K562 (cell line): ENCODE measurements around the gene PAQR4. TPM values are rescaled to one million over a fixed set of nuclear protein-coding genes. Genes with fewer than 3 reads are reported as not detected.

ENCODE experiments used
- ARNT ChIP-seq, 2 experiments: fragments of 450-650 bp; IDR thresholded peaks; 2 replicates each; pipeline ENCODE4 v1.6.1; 2016; ENCODE audit warnings: mild to moderate bottlenecking in 1 of 2
- ATF2 ChIP-seq: sonication (generic); formaldehyde crosslinking; IDR thresholded peaks from 2 replicates; pipeline ENCODE4 v1.8.1; 2022; ENCODE audit warnings: missing genetic modification reagents
- CBFB ChIP-seq: sonication (generic); formaldehyde crosslinking; IDR thresholded peaks from 2 replicates; pipeline ENCODE4 v1.4.0; 2020; ENCODE audit warnings: mild to moderate bottlenecking, missing genetic modification reagents
- CCAR2 ChIP-seq: fragments of 200-400 bp; formaldehyde crosslinking; IDR thresholded peaks from 2 replicates; pipeline ENCODE4 v1.6.1; 2017; ENCODE audit warnings: mild to moderate bottlenecking, low read depth, low read length
- CREB5 ChIP-seq: fragments of 250-450 bp; sonication (Bioruptor Pico); IDR thresholded peaks from 2 replicates; pipeline ENCODE4 v1.5.0; 2020; ENCODE audit warnings: mild to moderate bottlenecking
- KLF10 ChIP-seq: fragments of 250-450 bp; sonication (Bioruptor Pico); IDR thresholded peaks from 2 replicates; pipeline ENCODE4 v1.6.1; 2021; ENCODE audit warnings: matching md5 sums
- MAFG ChIP-seq: fragments of 450-650 bp; conservative IDR thresholded peaks from 2 replicates; pipeline ENCODE4 v1.6.1; 2016; ENCODE audit warnings: missing genetic modification characterization, missing compliant biosample characterization
- MGA ChIP-seq: fragments of 450-650 bp; IDR thresholded peaks from 2 replicates; pipeline ENCODE4 v1.6.1; 2016; ENCODE audit warnings: mild to moderate bottlenecking, moderate library complexity
- MLX ChIP-seq, 2 experiments: fragments of 450-650 bp in 1 of 2; sonication (generic) in 1 of 2; formaldehyde crosslinking; conservative IDR thresholded peaks; 2 replicates each; pipeline versions ENCODE4 v1.4.0 to v1.8.1; 2020 to 2022; ENCODE audit warnings: mild to moderate bottlenecking in 1 of 2, missing genetic modification reagents in 1 of 2
- PHB2 ChIP-seq: fragments of 450-650 bp; IDR thresholded peaks from 2 replicates; pipeline ENCODE4 v1.6.1; 2017; ENCODE audit warnings: low read depth
- POLR2AphosphoS2 ChIP-seq: IDR thresholded peaks from 2 replicates; pipeline ENCODE4 v1.6.1; 2012; ENCODE audit warnings: low read length, improper control_type of control experiment
- SMC3 ChIP-seq: conservative IDR thresholded peaks from 2 replicates; pipeline ENCODE4 v1.6.1; 2011; ENCODE audit warnings: low read depth, low read length, improper control_type of control experiment; ENCODE audit not compliant: insufficient read depth
- U2AF1 ChIP-seq: fragments of 200-400 bp; formaldehyde crosslinking; optimal IDR thresholded peaks from 2 replicates; pipeline ENCODE3; 2017; ENCODE audit warnings: mild to moderate bottlenecking, low read depth, low read length, moderate library complexity
- polyA plus RNA-seq, 8 experiments: library from polyadenylated mRNA; depleted of rRNA in 4 of 8; stranded (reverse) in 5 of 8; unstranded in 3 of 8; fragments of >200 nt; fragmentation: Nextera tagmentation in 2 of 8; fragmentation: Illumina TruSeq in 1 of 8; extraction: Ambion mirVana in 2 of 8; extraction: Trizol in 1 of 8; gene quantifications; 2 replicates each; pipeline versions ENCODE4 v1.2.1 to v1.2.3, GENCODE V29; 2011 to 2014; ENCODE audit warnings: inconsistent platforms in 1 of 8, missing spikeins in 1 of 8
- total RNA-seq, 7 experiments: library from RNA; depleted of rRNA in 6 of 7; stranded (reverse); fragments of >200 nt in 6 of 7; fragmentation: Illumina TruSeq in 2 of 7; extraction: Trizol in 2 of 7; gene quantifications; 2 replicates each; pipeline versions ENCODE4 v1.2.1 to v1.2.3, GENCODE V29; 2011 to 2021; ENCODE audit warnings: low replicate concordance in 1 of 7

Gene PAQR4
- total and polyA plus RNA-seq, 9 of the 15 experiments (the other 6 are each of a cell fraction or from before 2014, with no cell fraction given), result 0.62 to 40.4 (median 19.5) TPM

GRCh38 chr16:3015865-3016521, 46.8 kb downstream of the PAQR4 start (continued):
- peak; percentile 40; the same call in 1 of the 2 replicates for TF ChIP-seq MGA
- no peak for TF ChIP-seq CCAR2
- TF ChIP-seq MAFG (tag), result peak; percentile 35; the same call in 1 of the 2 replicates
- no peak for TF ChIP-seq ARNT (IDR thresholded peaks at IDR 0.05)
- TF ChIP-seq MLX (CRISPR knock-in tag; conservative IDR thresholded peaks at IDR 0.05), result no peak
- no peak for TF ChIP-seq SMC3
- no peak for TF ChIP-seq PHB2
- TF ChIP-seq CBFB (CRISPR knock-in tag), result no peak
- no peak for TF ChIP-seq POLR2AphosphoS2
- TF ChIP-seq KLF10 (CRISPR knock-in tag), result no peak
- no peak for TF ChIP-seq CREB5 (CRISPR knock-in tag)
- TF ChIP-seq ATF2 (CRISPR knock-in tag), result no peak
- no peak for TF ChIP-seq U2AF1
